Panc1 (cell line): ENCODE results near the gene NDNF.

ENCODE experiments used
- POLR2AphosphoS5 ChIP-seq: IDR thresholded peaks from 2 replicates; pipeline ENCODE4 v1.6.1; 2012; ENCODE audit warnings: mild to moderate bottlenecking, low read depth, low read length, moderate library complexity
- SIN3A ChIP-seq: IDR thresholded peaks from 2 replicates; pipeline ENCODE4 v1.6.1; 2012; ENCODE audit warnings: low read depth, mild to moderate bottlenecking, low read length, moderate library complexity, borderline replicate concordance; ENCODE audit not compliant: insufficient read depth
- TF ChIP-seq, protein P1 (sequence below): fragments of 450-650 bp; IDR thresholded peaks from 2 replicates; pipeline ENCODE4 v1.5.1; 2017; ENCODE audit warnings: mild to moderate bottlenecking
- TF ChIP-seq, protein P2 (sequence below), 2 experiments: IDR thresholded peaks; 2 replicates each; pipeline ENCODE4 v1.6.1; 2011 to 2012; ENCODE audit warnings: low read depth in 2 of 2, control low read depth in 1 of 2, low read length in 1 of 2, mild to moderate bottlenecking in 1 of 2, moderate library complexity in 1 of 2; ENCODE audit not compliant: insufficient read depth in 1 of 2

DNA sequence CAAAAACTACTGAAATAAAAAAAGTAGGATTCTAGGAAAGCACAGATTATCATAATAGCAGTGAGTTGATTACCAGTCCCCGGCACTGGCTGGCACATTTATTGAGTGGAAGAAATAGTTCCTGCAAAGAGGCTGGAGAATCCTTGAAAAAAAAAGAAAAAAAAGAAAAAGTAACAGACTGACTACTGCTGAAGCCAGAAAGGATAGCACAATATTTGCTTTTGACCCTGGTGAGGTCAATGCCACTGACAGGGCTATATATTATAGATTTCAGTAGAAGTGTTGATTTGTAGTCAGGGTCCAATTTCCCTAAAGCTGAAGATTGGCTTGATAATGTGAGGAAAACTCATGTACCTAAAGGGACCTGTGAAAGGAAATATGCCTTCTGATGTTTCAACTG is 64.7 kb downstream of the NDNF start:
- TF ChIP-seq POLR2AphosphoS5 (no peak), SIN3A (no peak)
- TF ChIP-seq, protein P1, sequence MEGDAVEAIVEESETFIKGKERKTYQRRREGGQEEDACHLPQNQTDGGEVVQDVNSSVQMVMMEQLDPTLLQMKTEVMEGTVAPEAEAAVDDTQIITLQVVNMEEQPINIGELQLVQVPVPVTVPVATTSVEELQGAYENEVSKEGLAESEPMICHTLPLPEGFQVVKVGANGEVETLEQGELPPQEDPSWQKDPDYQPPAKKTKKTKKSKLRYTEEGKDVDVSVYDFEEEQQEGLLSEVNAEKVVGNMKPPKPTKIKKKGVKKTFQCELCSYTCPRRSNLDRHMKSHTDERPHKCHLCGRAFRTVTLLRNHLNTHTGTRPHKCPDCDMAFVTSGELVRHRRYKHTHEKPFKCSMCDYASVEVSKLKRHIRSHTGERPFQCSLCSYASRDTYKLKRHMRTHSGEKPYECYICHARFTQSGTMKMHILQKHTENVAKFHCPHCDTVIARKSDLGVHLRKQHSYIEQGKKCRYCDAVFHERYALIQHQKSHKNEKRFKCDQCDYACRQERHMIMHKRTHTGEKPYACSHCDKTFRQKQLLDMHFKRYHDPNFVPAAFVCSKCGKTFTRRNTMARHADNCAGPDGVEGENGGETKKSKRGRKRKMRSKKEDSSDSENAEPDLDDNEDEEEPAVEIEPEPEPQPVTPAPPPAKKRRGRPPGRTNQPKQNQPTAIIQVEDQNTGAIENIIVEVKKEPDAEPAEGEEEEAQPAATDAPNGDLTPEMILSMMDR: no peak
- TF ChIP-seq, protein P2, sequence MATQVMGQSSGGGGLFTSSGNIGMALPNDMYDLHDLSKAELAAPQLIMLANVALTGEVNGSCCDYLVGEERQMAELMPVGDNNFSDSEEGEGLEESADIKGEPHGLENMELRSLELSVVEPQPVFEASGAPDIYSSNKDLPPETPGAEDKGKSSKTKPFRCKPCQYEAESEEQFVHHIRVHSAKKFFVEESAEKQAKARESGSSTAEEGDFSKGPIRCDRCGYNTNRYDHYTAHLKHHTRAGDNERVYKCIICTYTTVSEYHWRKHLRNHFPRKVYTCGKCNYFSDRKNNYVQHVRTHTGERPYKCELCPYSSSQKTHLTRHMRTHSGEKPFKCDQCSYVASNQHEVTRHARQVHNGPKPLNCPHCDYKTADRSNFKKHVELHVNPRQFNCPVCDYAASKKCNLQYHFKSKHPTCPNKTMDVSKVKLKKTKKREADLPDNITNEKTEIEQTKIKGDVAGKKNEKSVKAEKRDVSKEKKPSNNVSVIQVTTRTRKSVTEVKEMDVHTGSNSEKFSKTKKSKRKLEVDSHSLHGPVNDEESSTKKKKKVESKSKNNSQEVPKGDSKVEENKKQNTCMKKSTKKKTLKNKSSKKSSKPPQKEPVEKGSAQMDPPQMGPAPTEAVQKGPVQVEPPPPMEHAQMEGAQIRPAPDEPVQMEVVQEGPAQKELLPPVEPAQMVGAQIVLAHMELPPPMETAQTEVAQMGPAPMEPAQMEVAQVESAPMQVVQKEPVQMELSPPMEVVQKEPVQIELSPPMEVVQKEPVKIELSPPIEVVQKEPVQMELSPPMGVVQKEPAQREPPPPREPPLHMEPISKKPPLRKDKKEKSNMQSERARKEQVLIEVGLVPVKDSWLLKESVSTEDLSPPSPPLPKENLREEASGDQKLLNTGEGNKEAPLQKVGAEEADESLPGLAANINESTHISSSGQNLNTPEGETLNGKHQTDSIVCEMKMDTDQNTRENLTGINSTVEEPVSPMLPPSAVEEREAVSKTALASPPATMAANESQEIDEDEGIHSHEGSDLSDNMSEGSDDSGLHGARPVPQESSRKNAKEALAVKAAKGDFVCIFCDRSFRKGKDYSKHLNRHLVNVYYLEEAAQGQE (IDR thresholded peaks at IDR 0.05; ENCODE audit: insufficient read depth in 1 of 2, low read depth in 2 of 2, low read length in 1 of 2): no peak
